GM23338 (cell line): ENCODE results near the gene CASR.

Experiments
- CTCF ChIP-seq, 2 experiments: fragments of 200-600 bp in 1 of 2; sonication (generic) in 1 of 2; conservative IDR thresholded peaks; 2 replicates each; pipeline versions ENCODE4 v1.5.1 to v1.6.1; 2016 to 2017; ENCODE audit warnings: antibody characterized with exemption in 2 of 2, low read depth in 2 of 2, mild to moderate bottlenecking in 2 of 2, moderate library complexity in 1 of 2
- EZH2 ChIP-seq: fragments of 200-600 bp; sonication (generic); IDR thresholded peaks from one replicate; pipeline ENCODE4 v1.8.0; 2017; ENCODE audit warnings: antibody characterized with exemption, mild to moderate bottlenecking, low read depth; ENCODE audit not compliant: unreplicated experiment
- EZH2phosphoT487 ChIP-seq: fragments of 200-600 bp; sonication (generic); IDR thresholded peaks from one replicate; pipeline ENCODE4 v1.8.1; 2018; ENCODE audit warnings: antibody characterized with exemption; ENCODE audit not compliant: unreplicated experiment
- REST ChIP-seq: IDR thresholded peaks from one replicate; pipeline ENCODE4 v1.6.1; 2018; ENCODE audit warnings: antibody characterized with exemption; ENCODE audit not compliant: unreplicated experiment
- STAT1 ChIP-seq: IDR thresholded peaks from one replicate; pipeline ENCODE4 v1.6.1; 2016; ENCODE audit warnings: antibody characterized with exemption; ENCODE audit not compliant: unreplicated experiment
- ZNF331 ChIP-seq: fragments of 250-450 bp; sonication (Bioruptor Pico); IDR thresholded peaks from 2 replicates; pipeline ENCODE4 v1.5.0; 2020; ENCODE audit warnings: low read depth, mild to moderate bottlenecking, moderate library complexity

GRCh38 chr3:122251428-122251827 is 68.0 kb downstream of the CASR start:
- TF ChIP-seq CTCF (conservative IDR thresholded peaks at IDR 0.05; ENCODE audit: low read depth in 2 of 2) (no peak), EZH2 (no peak), STAT1 (no peak), EZH2phosphoT487 (no peak), ZNF331 (CRISPR knock-in tag) (no peak), REST (no peak)
